ENCODE measurements around the gene UBA6. TPM values are rescaled to one million over a fixed set of nuclear protein-coding genes. Genes with fewer than 3 reads are reported as not detected.

The UBA6 gene
- total RNA-seq, 2 experiments from 2014 or later = 116 to 117 TPM

Other genes with a start within 250 kb of the UBA6 start
- gene CENPC, start 155.7 kb downstream of the UBA6 start, total RNA-seq = 10 to 100 TPM; 36.4 to 36.7 TPM
- gene STAP1, start 142.4 kb downstream of the UBA6 start, total RNA-seq = 10 to 100 TPM; 29.5 to 30.9 TPM
- not detected for gene GNRHR, start 53.2 kb upstream of the UBA6 start, total RNA-seq
- not detected for gene TMPRSS11D, start 182.8 kb upstream of the UBA6 start, total RNA-seq